ENCODE data around the gene TMEM238L. TPM values are rescaled to one million over a fixed set of nuclear protein-coding genes. Genes with fewer than 3 reads are reported as not detected.

Gene TMEM238L
- total RNA-seq, 2 donors from 2014 or later = not detected

DNA sequence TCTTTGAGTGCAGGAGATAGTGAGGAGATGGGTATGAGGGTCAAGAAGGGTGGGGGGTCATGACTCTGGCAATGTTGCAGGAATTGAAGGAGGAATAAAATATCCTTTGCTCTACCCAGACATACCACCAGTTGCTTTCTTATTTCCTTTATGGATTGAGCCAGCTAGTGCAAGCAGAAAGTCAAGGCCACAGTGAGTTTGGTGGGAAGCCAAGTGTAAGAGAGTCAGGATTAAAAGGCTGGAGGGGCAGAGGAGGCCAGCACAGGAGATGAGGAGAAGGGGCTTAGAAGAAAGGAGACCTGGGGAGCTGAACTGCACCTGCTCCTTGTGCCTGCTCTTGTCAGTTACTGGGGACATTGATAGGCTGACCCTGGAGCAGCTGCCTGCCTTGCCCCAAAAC, 17.9 kb upstream of the TMEM238L start:
- Mint-ChIP-seq H3K4me1 (ENCODE audit: low read depth) (no peaks in the 10 kb centered on the region), H3K9me3 (no peaks in the 10 kb centered on the region), H3K4me3 (no peak overlapping the region), H3K27me3 (ENCODE audit: low read depth) (no peaks in the 10 kb centered on the region), H3K36me3 (ENCODE audit: insufficient read depth in 2 of 2) (no peaks in the 10 kb centered on the region), H3K27ac (no peak overlapping the region)
- ATAC-seq (replicated peaks in 1 of 2) (no peak), DNase-seq (no peak)

DNA sequence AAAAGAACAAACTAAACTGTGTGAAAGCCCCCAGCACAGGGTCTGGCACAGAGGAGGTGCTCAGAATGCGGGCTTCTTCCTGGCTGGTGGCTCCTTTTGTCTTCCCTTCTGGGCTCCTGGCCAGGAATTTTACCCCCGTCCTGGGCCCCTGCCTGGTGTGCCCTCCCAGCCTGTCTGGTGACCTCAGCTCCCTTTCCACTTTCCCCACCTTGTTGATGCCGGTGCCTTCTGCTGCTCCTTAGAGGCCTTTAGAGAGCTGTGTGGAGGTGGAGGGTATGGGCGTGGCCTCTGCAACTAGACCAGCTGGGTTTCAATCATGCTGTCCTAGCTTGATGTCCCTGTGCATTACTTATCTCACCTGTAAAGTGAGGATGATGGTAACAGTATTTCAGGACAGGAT, 17.2 kb upstream of the TMEM238L start:
- Mint-ChIP-seq H3K9me3 (no peaks in the 10 kb centered on the region), H3K27me3 (ENCODE audit: low read depth) (no peaks in the 10 kb centered on the region), H3K36me3 (ENCODE audit: insufficient read depth in 2 of 2) (no peaks in the 10 kb centered on the region), H3K4me1 (ENCODE audit: low read depth) (no peaks in the 10 kb centered on the region), H3K4me3 (no peak overlapping the region), H3K27ac (no peak overlapping the region)
- DNase-seq (no peak), ATAC-seq (replicated peaks in 1 of 2) (no peak)

DNA sequence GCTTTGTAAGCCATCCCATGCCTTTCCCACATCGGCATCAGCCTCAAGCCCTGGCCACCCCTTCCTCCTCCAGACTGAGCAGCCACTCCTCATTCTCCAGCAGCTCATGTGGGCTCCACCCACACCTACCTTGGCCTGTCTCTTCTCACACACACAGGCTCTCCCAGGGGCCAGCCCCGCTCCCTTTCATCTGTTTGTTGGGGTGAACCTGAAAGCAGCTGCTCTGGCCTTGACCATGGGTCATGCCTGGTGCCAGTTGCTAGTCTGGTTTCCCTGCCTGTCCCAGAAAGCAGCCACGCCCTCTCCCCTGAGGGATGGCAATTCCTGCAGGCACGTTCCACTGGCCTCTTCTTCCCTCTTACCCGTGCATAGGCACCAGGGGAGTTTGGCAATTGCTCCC, 11.4 kb upstream of the TMEM238L start:
- DNase-seq = no peak
- H3K36me3 Mint-ChIP-seq (ENCODE audit: insufficient read depth in 2 of 2) = no peaks in the 10 kb centered on the region
- no peaks in the 10 kb centered on the region for H3K9me3 Mint-ChIP-seq
- no peaks in the 10 kb centered on the region for H3K4me1 Mint-ChIP-seq (ENCODE audit: low read depth)
- no peak for ATAC-seq (replicated peaks in 1 of 2)
- no peaks in the 10 kb centered on the region for H3K27me3 Mint-ChIP-seq (ENCODE audit: low read depth)
- H3K4me3 Mint-ChIP-seq = no peak overlapping the region
- no peak overlapping the region for H3K27ac Mint-ChIP-seq

DNA sequence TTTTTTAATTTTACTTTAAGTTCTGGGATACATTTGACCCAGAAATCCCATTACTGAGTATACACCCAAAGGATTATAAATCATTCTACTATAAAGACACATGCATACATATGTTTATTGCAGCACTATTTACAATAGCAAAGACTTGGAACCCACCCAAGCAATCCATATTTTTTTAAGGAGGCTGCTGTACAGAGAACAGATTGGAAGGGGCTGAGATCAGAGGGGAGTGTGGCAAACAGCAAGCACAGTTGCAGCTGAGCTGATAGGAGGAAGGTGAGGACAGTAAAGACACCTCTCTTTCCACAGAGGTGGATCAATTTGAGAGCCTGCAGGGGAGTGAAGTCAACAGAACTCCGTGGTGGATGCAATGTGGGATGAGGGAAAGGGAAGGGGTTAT, 10.2 kb upstream of the TMEM238L start:
- no peaks in the 10 kb centered on the region for H3K4me1 Mint-ChIP-seq (ENCODE audit: low read depth)
- no peak overlapping the region for H3K27ac Mint-ChIP-seq
- ATAC-seq (replicated peaks in 1 of 2) (no peak), DNase-seq (no peak)
- no peaks in the 10 kb centered on the region for H3K27me3 Mint-ChIP-seq (ENCODE audit: low read depth)
- no peak overlapping the region for H3K4me3 Mint-ChIP-seq
- H3K9me3 Mint-ChIP-seq = no peaks in the 10 kb centered on the region
- no peaks in the 10 kb centered on the region for H3K36me3 Mint-ChIP-seq (ENCODE audit: insufficient read depth in 2 of 2)

DNA sequence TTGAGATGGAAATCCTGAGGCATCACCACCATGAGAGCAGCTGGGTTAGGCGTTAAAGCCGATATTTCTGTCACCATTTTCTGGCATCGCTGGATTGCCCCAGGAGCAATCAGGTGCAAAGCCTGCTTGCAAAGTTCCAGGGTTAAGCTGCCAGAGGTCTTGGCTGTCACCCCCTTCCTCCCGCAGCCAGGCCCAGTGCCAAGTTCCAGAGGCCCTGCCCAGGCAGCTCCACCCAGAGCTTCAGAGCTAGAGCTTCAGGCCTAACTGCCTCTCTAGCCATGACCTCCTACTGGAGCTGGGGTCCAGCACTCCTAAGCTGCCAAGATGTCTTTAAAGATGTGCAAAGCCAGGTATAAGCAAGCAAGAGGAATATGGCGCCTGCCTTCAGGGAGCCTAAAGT, 8.8 kb upstream of the TMEM238L start:
- Mint-ChIP-seq H3K9me3 (no peaks in the 10 kb centered on the region), H3K36me3 (ENCODE audit: insufficient read depth in 2 of 2) (no peaks in the 10 kb centered on the region), H3K27ac (no peak overlapping the region), H3K4me3 (no peak overlapping the region), H3K27me3 (ENCODE audit: low read depth) (no peaks in the 10 kb centered on the region), H3K4me1 (ENCODE audit: low read depth) (no peaks in the 10 kb centered on the region)
- no peak for DNase-seq
- ATAC-seq (replicated peaks in 1 of 2) = no peak

DNA sequence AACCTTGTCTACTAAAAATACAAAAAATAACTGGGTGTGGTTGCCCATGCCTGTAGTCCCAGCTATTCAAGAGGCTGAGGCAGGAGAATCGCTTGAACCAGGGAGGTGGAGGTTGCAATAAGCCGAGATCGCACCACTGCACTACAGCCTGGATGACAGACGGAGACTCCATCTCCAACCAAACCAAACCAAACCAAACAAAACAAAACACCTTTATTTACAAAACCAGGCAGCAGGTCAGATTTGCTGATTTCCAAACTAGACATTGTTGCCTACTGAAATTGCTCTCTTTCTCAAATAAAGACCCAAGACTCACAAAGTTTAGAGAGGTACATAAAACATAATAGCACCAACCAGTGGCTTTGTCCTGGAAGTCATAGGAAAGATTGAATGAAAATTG, 5.7 kb upstream of the TMEM238L start:
- ATAC-seq (replicated peaks in 1 of 2) (no peak), DNase-seq (no peak)
- Mint-ChIP-seq H3K4me3 (no peak overlapping the region), H3K4me1 (ENCODE audit: low read depth) (no peaks in the 10 kb centered on the region), H3K27ac (no peak overlapping the region), H3K9me3 (no peaks in the 10 kb centered on the region), H3K36me3 (ENCODE audit: insufficient read depth in 2 of 2) (no peaks in the 10 kb centered on the region), H3K27me3 (ENCODE audit: low read depth) (no peaks in the 10 kb centered on the region)

DNA sequence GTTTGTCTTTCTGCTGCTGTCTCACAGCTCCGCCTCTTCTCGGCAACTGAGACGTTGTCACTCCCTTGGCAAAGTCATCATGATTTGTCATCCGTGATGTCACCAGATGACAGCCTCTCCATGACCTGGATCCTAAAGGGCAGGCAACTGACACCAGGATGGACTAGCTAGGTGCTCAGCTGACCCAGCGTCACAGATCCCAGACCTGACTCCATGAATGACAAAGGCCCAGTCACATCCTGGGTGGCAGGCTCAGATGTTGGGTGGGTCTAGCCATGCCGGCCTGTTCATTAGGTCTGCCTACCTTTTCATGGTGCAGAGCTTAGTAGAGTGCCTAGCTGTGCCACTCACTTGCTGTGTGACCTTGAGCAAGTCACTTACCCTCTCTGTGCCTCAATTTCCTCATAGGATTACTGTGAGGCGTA, 3.8 kb upstream of the TMEM238L start:
- no peaks in the 10 kb centered on the region for H3K9me3 Mint-ChIP-seq
- H3K4me1 Mint-ChIP-seq (ENCODE audit: low read depth) = no peaks in the 10 kb centered on the region
- H3K27me3 Mint-ChIP-seq (ENCODE audit: low read depth) = no peaks in the 10 kb centered on the region
- H3K36me3 Mint-ChIP-seq (ENCODE audit: insufficient read depth in 2 of 2) = no peaks in the 10 kb centered on the region
- DNase-seq (no peak), ATAC-seq (replicated peaks in 1 of 2) (no peak)
- no peak overlapping the region for H3K27ac Mint-ChIP-seq
- H3K4me3 Mint-ChIP-seq = no peak overlapping the region

DNA sequence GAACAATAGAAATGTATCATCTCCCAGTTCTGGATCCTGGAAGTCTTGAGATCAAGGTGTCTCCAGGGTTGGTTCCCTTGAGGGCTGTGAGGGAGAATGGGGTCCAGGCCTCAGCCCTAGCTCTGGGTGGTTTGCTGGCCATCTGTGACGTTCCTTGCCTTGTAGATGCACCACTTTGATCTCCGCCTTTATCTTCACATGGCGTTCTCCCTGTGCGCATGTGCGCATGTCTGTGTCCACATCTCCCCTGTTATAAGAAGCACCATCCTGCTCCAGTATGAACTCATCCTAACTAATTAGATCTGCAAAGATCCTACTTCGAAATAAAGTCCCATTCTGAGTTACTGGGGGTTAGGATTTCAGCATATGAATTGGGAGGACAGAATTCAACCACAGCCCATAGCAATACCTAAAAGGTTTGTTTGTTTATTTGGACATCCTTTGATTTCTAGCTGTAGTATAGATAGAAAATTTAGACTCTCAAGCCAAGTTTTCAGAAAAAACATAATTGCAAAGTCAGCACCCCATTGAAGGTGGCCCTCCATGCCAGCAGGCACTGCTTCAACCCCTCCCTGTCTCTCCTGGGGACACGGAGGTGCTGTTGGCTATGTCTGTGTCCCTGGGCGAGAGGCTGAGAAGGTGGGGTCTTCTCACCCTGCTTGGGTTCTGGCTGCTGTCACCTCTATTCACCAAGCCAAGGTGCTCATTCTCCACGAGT, 2.8 kb upstream of the TMEM238L start:
- ATAC-seq (replicated peaks in 1 of 2) = no peak
- Mint-ChIP-seq H3K27ac (no peak overlapping the region), H3K9me3 (no peaks in the 10 kb centered on the region), H3K36me3 (ENCODE audit: insufficient read depth in 2 of 2) (no peaks in the 10 kb centered on the region), H3K4me3 (no peak overlapping the region), H3K4me1 (ENCODE audit: low read depth) (no peaks in the 10 kb centered on the region), H3K27me3 (ENCODE audit: low read depth) (no peaks in the 10 kb centered on the region)
- DNase-seq = no peak

DNA sequence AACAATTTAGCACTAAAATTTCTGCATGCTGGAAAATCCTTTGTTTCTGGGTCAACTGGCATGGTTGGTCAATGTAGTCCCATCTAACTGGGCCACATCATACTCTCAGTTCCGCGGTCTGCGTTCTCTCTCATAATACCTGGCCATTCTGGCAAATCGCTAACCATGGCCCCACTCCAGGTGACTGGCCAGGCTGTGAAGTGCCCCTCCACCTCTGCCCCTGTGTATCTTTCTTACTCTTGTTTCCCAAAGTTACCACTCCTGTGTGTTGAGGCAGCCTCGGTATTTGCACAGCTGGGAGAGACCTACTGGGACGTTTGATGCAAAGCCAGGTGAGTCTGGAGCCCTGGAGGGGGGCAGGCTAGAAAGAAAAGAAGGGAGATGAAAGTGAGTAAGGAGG, 2.0 kb upstream of the TMEM238L start:
- DNase-seq (no peak), ATAC-seq (replicated peaks in 1 of 2) (no peak)
- Mint-ChIP-seq H3K27me3 (ENCODE audit: low read depth) (no peaks in the 10 kb centered on the region), H3K4me3 (no peak overlapping the region), H3K9me3 (no peaks in the 10 kb centered on the region), H3K27ac (no peak overlapping the region), H3K4me1 (ENCODE audit: low read depth) (no peaks in the 10 kb centered on the region), H3K36me3 (ENCODE audit: insufficient read depth in 2 of 2) (no peaks in the 10 kb centered on the region)

DNA sequence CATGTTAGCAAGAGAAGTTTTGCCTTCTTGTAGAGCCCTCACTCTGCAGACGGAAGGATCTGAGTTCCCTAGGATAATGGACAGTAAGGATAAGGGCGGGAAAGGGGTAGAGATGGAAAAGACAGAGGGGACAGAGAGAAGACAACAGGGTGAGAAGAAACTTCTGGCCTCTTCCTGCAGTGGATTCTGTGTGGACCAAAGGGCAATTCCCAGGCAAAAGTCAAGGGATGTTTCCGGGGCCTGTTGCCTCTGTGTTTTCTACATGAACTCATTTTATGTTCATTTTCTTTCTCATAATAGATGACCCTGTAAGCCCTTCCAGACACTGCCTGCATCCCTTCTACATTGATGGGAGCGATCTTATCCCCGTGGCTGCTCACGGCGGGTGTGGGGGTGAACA, 647 bp upstream of the TMEM238L start:
- no peak for DNase-seq
- Mint-ChIP-seq H3K4me1 (ENCODE audit: low read depth) (no peaks in the 10 kb centered on the region), H3K27ac (no peak overlapping the region), H3K36me3 (ENCODE audit: insufficient read depth in 2 of 2) (no peaks in the 10 kb centered on the region), H3K27me3 (ENCODE audit: low read depth) (no peaks in the 10 kb centered on the region), H3K4me3 (no peak overlapping the region), H3K9me3 (no peaks in the 10 kb centered on the region)
- ATAC-seq (replicated peaks in 1 of 2) = no peak

DNA sequence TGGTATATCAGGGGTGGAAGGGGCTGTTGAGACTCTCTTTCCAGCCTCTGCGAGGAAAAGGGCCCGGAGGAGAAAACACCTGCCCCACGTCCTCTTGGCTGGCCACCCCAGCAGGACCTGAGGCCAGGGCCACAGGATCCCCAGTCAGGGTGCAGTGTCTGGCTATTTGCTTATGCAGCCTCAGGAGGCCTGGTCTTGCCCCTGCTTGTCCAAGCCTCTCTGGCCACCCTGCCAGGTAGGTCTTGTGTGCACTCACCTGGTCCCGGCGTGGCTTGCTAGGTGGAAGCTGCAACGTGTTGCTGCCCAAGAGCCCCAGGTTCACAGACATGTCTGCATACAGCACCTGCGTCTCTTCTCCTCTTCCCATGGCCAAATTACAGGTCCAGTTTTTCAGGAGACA, 549 bp downstream of the TMEM238L start:
- no peaks in the 10 kb centered on the region for H3K36me3 Mint-ChIP-seq (ENCODE audit: insufficient read depth in 2 of 2)
- H3K27me3 Mint-ChIP-seq (ENCODE audit: low read depth) = no peaks in the 10 kb centered on the region
- no peak overlapping the region for H3K27ac Mint-ChIP-seq
- DNase-seq (no peak), ATAC-seq (replicated peaks in 1 of 2) (no peak)
- no peaks in the 10 kb centered on the region for H3K9me3 Mint-ChIP-seq
- no peak overlapping the region for H3K4me3 Mint-ChIP-seq
- H3K4me1 Mint-ChIP-seq (ENCODE audit: low read depth) = no peaks in the 10 kb centered on the region

DNA sequence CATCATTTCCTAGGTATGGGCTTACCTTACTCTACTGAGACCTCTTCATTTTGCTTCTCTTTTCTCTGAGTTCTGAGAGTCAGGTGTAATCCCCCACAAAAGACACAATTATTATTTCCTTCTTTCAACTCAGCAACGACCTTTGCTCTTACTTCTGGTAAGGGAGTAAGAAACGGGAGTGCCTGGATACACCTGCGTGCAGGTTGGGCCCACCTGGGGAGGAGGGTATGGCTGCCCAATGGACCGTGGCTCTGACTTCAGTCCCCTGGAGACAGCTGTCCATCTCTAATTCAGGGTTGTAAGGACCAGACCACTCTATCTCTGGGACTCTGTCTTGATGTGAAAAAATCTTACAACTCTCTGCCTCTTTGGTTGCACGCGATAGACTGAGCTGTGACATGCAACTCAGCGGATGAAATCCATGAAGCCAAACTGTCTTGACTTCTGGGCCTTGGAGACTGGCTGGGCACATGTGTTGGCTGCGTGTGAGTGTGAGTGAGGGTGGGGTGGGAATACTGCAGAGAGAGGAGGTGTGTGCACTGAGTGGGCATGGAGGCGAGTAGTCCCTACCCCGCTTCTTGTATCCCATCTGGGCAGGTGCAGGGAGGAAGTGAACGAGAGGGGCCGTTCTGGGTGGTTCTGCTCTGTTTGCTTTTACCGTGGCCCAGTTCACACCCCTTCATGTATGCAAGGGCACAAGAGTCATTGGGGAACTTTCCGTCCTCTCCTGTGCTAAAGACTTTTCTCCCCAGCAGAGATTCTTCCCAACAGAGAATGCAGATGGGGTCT, 1.2 kb downstream of the TMEM238L start:
- ATAC-seq (replicated peaks in 1 of 2) (no peak), DNase-seq (no peak)
- no peaks in the 10 kb centered on the region for H3K9me3 Mint-ChIP-seq
- H3K36me3 Mint-ChIP-seq (ENCODE audit: insufficient read depth in 2 of 2) = no peaks in the 10 kb centered on the region
- H3K27me3 Mint-ChIP-seq (ENCODE audit: low read depth) = no peaks in the 10 kb centered on the region
- no peak overlapping the region for H3K4me3 Mint-ChIP-seq
- H3K27ac Mint-ChIP-seq = no peak overlapping the region
- no peaks in the 10 kb centered on the region for H3K4me1 Mint-ChIP-seq (ENCODE audit: low read depth)

DNA sequence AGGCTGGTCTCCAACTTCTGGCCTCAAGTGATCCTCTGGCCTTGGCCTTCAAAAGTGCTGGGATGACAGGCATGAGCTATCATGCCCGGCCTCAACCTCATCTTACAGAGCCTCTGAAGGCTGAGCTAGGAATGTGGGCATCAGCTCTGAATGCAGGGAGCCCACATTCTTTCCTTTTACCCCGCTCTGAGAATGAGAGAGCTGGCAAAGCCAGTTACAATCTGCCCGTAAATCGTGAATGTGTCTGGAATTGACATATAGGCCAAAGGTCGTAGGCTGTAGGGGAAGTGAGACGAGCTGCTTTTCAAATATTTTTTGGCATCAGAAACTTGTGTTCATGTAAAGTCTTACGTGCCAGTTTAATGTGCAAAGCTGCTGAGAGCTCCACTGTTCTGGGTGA, 4.5 kb downstream of the TMEM238L start:
- Mint-ChIP-seq H3K9me3 (no peaks in the 10 kb centered on the region), H3K4me3 (no peak overlapping the region), H3K27me3 (ENCODE audit: low read depth) (no peaks in the 10 kb centered on the region), H3K36me3 (ENCODE audit: insufficient read depth in 2 of 2) (no peaks in the 10 kb centered on the region), H3K4me1 (ENCODE audit: low read depth) (no peaks in the 10 kb centered on the region), H3K27ac (no peak overlapping the region)
- DNase-seq = no peak
- no peak for ATAC-seq (replicated peaks in 1 of 2)

DNA sequence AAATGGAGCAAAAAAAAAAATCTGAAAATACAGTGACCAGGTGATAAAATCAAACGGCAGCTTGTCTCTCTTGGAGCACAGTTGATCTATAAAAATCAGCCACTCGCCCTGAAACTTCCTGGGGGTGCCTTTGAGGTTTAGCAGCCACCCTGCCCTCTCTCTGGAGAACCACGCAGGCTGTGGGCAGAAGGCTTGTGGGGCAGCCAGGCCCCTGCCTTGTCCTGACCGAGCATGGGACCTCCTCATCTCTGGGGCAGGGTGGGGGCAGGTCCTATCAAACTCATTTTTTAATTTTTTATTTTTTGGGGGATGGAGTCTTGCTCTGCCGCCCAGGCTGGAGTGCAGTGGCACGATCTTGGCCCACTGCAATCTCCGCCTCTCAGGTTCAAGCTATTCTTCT, 5.0 kb downstream of the TMEM238L start:
- no peaks in the 10 kb centered on the region for H3K36me3 Mint-ChIP-seq (ENCODE audit: insufficient read depth in 2 of 2)
- DNase-seq = no peak
- no peak for ATAC-seq (replicated peaks in 1 of 2)
- no peak overlapping the region for H3K4me3 Mint-ChIP-seq
- H3K4me1 Mint-ChIP-seq (ENCODE audit: low read depth) = no peaks in the 10 kb centered on the region
- H3K9me3 Mint-ChIP-seq = no peaks in the 10 kb centered on the region
- H3K27me3 Mint-ChIP-seq (ENCODE audit: low read depth) = no peaks in the 10 kb centered on the region
- no peak overlapping the region for H3K27ac Mint-ChIP-seq

All from activated T-cell treated with anti-CD3 and anti-CD28 coated beads, Interleukin-2, amount 50 U/mL, for 72 hours (primary cell).